ENCODE measurements around the gene CCR2.

DNA sequence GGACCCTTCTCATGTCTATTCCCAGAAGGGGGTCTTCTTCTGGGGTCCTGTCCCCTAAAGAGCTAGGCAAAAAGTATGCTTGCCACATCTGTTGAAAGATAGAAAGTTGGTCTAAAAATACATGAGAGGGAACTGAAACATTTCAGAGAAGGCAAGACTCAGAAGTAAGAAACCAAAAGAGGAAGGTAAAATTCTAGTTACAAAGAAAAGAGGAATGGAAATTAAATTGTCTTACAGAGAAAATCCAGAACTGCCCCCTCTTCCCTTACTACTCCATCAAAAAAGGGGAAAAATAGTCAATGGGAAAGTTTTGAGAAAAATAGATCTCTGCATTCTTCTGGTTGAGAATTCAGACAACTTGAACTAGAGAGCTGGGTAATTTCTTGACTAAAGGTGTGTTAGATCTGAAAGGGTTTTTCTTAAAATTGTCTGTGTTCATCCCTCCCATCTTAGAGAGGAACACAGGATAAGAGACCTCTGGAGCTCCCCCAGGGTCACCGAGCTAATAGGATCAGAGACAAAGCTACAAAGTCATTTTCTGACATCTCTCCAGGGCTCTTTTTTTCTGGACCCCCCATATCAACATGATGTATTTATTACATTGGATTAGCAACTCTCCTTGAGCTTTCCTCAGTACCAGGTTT, 32.3 kb upstream of the CCR2 start:
- TF ChIP-seq, protein P1, sequence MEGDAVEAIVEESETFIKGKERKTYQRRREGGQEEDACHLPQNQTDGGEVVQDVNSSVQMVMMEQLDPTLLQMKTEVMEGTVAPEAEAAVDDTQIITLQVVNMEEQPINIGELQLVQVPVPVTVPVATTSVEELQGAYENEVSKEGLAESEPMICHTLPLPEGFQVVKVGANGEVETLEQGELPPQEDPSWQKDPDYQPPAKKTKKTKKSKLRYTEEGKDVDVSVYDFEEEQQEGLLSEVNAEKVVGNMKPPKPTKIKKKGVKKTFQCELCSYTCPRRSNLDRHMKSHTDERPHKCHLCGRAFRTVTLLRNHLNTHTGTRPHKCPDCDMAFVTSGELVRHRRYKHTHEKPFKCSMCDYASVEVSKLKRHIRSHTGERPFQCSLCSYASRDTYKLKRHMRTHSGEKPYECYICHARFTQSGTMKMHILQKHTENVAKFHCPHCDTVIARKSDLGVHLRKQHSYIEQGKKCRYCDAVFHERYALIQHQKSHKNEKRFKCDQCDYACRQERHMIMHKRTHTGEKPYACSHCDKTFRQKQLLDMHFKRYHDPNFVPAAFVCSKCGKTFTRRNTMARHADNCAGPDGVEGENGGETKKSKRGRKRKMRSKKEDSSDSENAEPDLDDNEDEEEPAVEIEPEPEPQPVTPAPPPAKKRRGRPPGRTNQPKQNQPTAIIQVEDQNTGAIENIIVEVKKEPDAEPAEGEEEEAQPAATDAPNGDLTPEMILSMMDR (IDR thresholded peaks at IDR 0.05 in 8 of 11, conservative IDR thresholded peaks at IDR 0.05 in 3 of 11) = no peak
- TF ChIP-seq POLR2AphosphoS5 (IDR thresholded peaks at IDR 0.05) = no peak
